ENCODE results near the gene INPP5J. TPM values are rescaled to one million over a fixed set of nuclear protein-coding genes. Genes with fewer than 3 reads are reported as not detected.
A peak's percentile ranks its signal among the peaks of the same experiment; 100 is the strongest.

Gene INPP5J
- total RNA-seq, 1 donor from 2014 or later: 5.2 TPM

- no peak for DNase-seq (ENCODE audit: low spot score)
- H3K4me3 Mint-ChIP-seq (ENCODE audit: unreplicated experiment): peak overlapping the region; percentile 37
- H3K9me3 Mint-ChIP-seq (ENCODE audit: low read depth): no peaks in the 10 kb centered on the region
- H3K27me3 Mint-ChIP-seq (ENCODE audit: low read depth): no peaks in the 10 kb centered on the region
- peaks cover 14% of the 10 kb centered on the region for H3K4me1 Mint-ChIP-seq (ENCODE audit: low read depth)
- TF ChIP-seq, protein P1, sequence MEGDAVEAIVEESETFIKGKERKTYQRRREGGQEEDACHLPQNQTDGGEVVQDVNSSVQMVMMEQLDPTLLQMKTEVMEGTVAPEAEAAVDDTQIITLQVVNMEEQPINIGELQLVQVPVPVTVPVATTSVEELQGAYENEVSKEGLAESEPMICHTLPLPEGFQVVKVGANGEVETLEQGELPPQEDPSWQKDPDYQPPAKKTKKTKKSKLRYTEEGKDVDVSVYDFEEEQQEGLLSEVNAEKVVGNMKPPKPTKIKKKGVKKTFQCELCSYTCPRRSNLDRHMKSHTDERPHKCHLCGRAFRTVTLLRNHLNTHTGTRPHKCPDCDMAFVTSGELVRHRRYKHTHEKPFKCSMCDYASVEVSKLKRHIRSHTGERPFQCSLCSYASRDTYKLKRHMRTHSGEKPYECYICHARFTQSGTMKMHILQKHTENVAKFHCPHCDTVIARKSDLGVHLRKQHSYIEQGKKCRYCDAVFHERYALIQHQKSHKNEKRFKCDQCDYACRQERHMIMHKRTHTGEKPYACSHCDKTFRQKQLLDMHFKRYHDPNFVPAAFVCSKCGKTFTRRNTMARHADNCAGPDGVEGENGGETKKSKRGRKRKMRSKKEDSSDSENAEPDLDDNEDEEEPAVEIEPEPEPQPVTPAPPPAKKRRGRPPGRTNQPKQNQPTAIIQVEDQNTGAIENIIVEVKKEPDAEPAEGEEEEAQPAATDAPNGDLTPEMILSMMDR (IDR thresholded peaks at IDR 0.05): no peak
- no peak overlapping the region for H3K27ac Mint-ChIP-seq (ENCODE audit: unreplicated experiment)
- H3K36me3 Mint-ChIP-seq (ENCODE audit: low read depth): no peaks in the 10 kb centered on the region
These were observed 602 bp upstream of the INPP5J start for GRCh38 chr22:31122196-31122531.

GRCh38 chr22:31123292-31123602 is 481 bp downstream of the INPP5J start:
- TF ChIP-seq, protein P1 (IDR thresholded peaks at IDR 0.05): no peak
- H3K36me3 Mint-ChIP-seq (ENCODE audit: low read depth): no peaks in the 10 kb centered on the region
- H3K9me3 Mint-ChIP-seq (ENCODE audit: low read depth): no peaks in the 10 kb centered on the region
- DNase-seq (ENCODE audit: low spot score): no peak
- no peaks in the 10 kb centered on the region for H3K27me3 Mint-ChIP-seq (ENCODE audit: low read depth)
- peaks cover 14% of the 10 kb centered on the region for H3K4me1 Mint-ChIP-seq (ENCODE audit: low read depth)
- peak overlapping the region; percentile 76 for H3K4me3 Mint-ChIP-seq (ENCODE audit: unreplicated experiment)
- H3K27ac Mint-ChIP-seq (ENCODE audit: unreplicated experiment): no peak overlapping the region

- Mint-ChIP-seq H3K4me1 (ENCODE audit: low read depth) (peaks cover 14% of the 10 kb centered on the region), H3K27me3 (ENCODE audit: low read depth) (no peaks in the 10 kb centered on the region), H3K27ac (ENCODE audit: unreplicated experiment) (no peak overlapping the region), H3K4me3 (ENCODE audit: unreplicated experiment) (no peak overlapping the region), H3K36me3 (ENCODE audit: low read depth) (no peaks in the 10 kb centered on the region), H3K9me3 (ENCODE audit: low read depth) (no peaks in the 10 kb centered on the region)
- TF ChIP-seq, protein P1 (IDR thresholded peaks at IDR 0.05): no peak
- peak; percentile 55 for DNase-seq (ENCODE audit: low spot score)
These were observed 1.5 kb downstream of the INPP5J start for GRCh38 chr22:31124290-31124689.

DNA sequence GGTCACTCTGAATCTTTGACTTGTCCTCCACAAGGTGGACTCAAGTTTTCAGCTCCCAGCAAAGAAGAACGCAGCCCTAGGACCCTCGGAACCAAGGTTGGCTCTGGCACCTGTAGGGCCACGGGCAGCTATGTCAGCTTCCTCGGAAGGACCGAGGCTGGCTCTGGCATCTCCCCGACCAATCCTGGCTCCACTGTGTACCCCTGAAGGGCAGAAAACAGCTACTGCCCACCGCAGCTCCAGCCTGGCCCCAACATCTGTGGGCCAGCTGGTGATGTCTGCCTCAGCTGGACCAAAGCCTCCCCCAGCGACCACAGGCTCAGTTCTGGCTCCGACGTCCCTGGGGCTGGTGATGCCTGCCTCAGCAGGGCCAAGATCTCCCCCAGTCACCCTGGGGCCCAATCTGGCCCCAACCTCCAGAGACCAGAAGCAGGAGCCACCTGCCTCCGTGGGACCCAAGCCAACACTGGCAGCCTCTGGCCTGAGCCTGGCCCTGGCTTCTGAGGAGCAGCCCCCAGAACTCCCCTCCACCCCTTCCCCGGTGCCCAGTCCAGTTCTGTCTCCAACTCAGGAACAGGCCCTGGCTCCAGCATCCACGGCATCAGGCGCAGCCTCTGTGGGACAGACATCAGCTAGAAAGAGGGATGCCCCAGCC is 2.2 kb downstream of the INPP5J start:
- Mint-ChIP-seq H3K27ac (ENCODE audit: unreplicated experiment) (no peak overlapping the region), H3K9me3 (ENCODE audit: low read depth) (no peaks in the 10 kb centered on the region), H3K4me3 (ENCODE audit: unreplicated experiment) (no peak overlapping the region), H3K4me1 (ENCODE audit: low read depth) (peaks cover 14% of the 10 kb centered on the region), H3K36me3 (ENCODE audit: low read depth) (no peaks in the 10 kb centered on the region), H3K27me3 (ENCODE audit: low read depth) (no peaks in the 10 kb centered on the region)
- TF ChIP-seq, protein P1 (IDR thresholded peaks at IDR 0.05): no peak
- DNase-seq (ENCODE audit: low spot score): peak; percentile 69

DNA sequence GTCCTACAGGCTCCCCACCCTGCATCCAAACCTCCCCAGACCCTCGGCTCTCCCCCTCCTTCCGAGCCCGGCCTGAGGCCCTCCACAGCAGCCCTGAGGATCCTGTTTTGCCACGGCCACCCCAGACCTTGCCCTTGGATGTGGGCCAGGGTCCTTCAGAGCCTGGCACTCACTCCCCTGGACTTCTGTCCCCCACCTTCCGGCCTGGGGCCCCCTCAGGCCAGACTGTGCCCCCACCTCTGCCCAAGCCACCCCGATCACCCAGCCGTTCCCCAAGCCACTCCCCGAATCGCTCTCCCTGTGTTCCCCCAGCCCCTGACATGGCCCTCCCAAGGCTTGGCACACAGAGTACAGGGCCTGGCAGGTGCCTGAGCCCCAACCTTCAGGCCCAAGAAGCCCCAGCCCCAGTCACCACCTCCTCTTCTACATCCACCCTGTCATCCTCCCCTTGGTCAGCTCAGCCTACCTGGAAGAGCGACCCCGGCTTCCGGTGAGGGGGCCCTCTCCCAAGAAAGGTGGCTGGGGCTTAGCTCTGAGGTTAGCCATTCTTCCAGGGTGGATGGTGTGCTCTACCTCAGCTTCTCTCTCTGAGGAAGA is 2.9 kb downstream of the INPP5J start:
- Mint-ChIP-seq H3K27me3 (ENCODE audit: low read depth) (no peaks in the 10 kb centered on the region), H3K4me1 (ENCODE audit: low read depth) (peaks cover 14% of the 10 kb centered on the region), H3K36me3 (ENCODE audit: low read depth) (no peaks in the 10 kb centered on the region), H3K4me3 (ENCODE audit: unreplicated experiment) (no peak overlapping the region), H3K9me3 (ENCODE audit: low read depth) (no peaks in the 10 kb centered on the region), H3K27ac (ENCODE audit: unreplicated experiment) (no peak overlapping the region)
- DNase-seq (ENCODE audit: low spot score): peak; percentile 68
- TF ChIP-seq, protein P1 (IDR thresholded peaks at IDR 0.05): no peak
